ENCODE data around the gene EOGT.
A peak's percentile ranks its signal among the peaks of the same experiment; 100 is the strongest.

Gene EOGT

GRCh38 chr3:69013253-69014021 lies at the start of gene EOGT:
TSS of gene EOGT (minus strand) at chr3:69013684. CDS start at chr3:69009846, 3,838 bp downstream.
- DNase-seq: peak in 53 of 56 donors; percentile 23 to 82 (median 63)

DNA sequence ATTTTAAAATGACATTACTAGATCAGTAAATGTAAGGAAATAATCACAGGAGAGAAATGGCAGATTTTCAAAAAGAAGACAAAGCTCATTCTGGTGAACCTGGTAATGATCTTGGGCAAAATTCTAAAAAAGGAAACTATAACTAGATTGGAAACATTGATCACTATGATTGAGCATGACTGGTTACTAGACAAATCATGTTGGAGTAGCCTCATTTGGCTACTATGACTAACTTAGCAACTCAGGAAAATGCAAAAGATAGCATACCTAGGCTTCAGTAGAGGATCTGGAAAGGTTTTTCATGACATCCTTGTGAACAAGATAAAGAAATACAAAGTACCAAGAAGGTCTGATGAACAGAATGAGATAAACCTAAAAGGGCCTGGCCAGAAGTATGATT lies 46.2 kb upstream of the EOGT start:
- DNase-seq: no peak

- no peak for DNase-seq
These were observed 45.4 kb upstream of the EOGT start for GRCh38 chr3:69058947-69059224.

- DNase-seq: peak in 1 of 56 donors; percentile 1
These were observed 44.9 kb upstream of the EOGT start for GRCh38 chr3:69058180-69058946.

- no peak for DNase-seq
These were observed 39.0 kb upstream of the EOGT start for GRCh38 chr3:69052472-69052898.

- DNase-seq: no peak
These were observed 38.4 kb upstream of the EOGT start, which contains the start of gene TMF1 for GRCh38 chr3:69051756-69052471. TSS of gene TMF1 (minus strand) at chr3:69052333. CDS start at chr3:69052086, 247 bp downstream.

GRCh38 chr3:69048990-69049389 lies 35.5 kb upstream of the EOGT start:
- no peak for DNase-seq

GRCh38 chr3:69044608-69045007 lies 31.1 kb upstream of the EOGT start:
- DNase-seq: no peak

GRCh38 chr3:69033470-69033869 lies 20.0 kb upstream of the EOGT start:
- no peak for DNase-seq

DNA sequence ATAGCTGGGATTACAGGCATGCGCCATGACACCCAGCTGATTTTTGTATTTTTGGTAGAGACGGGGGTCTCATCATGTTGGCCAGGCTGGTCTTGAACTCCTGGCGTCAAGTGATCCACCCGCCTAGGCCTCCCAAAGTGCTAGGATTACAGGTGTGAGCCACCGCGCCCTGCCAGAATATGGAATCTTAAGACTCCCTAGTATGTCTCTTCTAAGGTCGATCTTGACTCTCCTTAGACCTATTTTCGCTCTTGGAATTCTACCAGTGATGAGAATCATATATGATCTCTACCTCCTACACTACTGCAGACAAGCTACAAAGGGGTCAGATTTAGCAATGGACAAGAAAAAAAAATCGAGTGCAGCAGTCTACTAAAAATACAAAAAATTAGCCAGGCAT lies 19.3 kb upstream of the EOGT start:
- DNase-seq: no peak

GRCh38 chr3:69032142-69032541 lies 18.7 kb upstream of the EOGT start:
- no peak for DNase-seq

DNA sequence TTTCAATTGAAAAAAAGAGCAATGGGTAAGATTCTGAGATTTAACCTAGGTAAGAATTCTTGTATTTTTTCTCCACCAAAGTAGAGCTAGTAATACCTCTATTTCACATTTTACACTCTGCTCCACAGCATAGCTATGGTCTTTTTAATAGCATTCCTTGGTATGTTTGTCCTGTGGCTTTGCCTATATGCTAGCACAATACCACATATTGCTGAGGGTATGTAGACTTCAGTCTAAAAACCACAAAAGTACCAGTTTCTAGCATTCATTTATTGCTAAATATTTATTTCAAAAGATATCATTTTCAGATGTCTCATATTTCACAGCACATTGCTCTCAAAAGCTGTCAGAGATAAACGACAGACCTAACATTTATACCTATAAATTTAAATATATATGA lies 18.2 kb upstream of the EOGT start:
- DNase-seq: no peak

DNA sequence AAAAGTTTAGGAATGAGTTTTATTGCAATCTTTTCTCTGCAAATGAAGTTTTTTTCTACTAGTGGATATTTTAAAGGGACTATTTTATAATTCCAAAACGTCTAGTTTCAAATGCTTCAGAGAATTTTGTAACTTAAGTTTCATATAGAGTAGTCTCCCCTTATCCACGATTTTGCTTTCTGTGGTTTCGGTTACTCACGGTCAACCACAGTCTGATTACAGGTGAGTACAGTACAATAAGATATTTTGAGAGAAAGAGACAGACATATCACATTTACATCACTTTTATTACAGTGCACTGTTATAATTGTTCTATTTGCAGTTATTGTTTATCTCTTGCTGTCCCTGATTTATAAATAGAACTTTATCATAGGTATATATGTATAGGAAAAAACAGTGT lies 7.4 kb upstream of the EOGT start:
- DNase-seq: no peak

DNA sequence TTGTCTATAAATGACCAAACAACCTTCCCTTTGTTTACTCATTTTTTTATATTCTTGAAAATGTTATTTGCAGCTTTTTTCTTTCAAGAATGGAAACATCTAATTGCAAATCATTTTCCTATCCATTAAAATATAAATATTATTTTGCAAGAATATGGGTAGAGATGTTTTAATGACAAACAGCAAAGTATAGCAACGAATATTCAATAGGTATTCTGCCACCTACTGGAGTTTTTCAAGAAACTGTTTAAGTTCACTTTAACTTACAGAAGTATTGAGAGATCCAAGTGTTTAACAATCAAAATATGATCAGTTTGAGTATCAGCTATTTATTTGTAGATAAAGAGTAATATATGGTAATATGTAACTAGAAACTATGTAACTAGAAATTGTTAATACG lies 6.9 kb upstream of the EOGT start:
- no peak for DNase-seq

- DNase-seq: no peak
These were observed 3.4 kb upstream of the EOGT start for GRCh38 chr3:69016901-69017300.

DNA sequence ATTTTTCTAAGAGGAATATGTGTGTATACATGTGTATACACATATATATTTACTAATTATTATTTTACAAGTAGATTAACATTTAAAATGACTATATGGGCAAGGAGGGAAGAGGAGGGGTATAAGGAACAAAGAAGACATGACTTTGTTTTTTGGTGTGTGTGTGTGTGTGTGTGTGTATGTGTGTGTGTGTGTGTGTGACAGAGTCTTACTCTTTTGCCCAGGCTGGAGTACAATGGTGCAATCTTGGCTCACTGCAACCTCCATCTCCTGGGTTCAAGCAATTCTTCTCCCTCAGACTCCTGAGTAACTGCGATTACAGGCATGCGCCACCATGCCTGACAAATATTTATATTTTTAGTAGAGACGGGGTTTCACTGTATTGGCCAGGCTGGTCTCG lies 2.6 kb upstream of the EOGT start:
- DNase-seq: no peak

DNA sequence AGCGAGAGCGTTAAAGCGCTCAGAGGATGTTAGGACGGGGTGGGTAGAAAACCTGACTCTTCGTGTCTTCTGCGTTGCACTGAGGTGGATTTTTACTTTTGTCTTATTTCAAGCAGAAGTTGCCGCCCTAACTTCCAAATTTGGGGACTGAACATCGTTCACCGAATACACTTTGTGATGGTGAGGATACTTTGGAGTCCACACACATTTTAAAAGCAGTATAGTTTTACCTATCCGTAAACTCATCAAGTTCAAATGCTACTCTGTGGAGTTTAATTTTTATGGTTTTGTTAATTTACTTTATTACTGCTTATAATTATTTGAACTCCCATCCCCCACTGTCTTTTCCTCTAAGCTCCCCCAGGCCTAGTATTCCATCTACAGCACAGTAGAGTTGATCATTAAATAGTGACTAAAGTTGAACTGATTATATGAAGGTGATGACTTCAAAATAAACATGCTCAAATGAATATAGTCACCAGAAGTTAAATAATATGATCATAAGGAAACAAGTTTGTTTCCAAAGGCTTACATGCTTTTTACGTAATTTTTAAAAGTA lies 617 bp upstream of the EOGT start:
- DNase-seq: no peak

DNA sequence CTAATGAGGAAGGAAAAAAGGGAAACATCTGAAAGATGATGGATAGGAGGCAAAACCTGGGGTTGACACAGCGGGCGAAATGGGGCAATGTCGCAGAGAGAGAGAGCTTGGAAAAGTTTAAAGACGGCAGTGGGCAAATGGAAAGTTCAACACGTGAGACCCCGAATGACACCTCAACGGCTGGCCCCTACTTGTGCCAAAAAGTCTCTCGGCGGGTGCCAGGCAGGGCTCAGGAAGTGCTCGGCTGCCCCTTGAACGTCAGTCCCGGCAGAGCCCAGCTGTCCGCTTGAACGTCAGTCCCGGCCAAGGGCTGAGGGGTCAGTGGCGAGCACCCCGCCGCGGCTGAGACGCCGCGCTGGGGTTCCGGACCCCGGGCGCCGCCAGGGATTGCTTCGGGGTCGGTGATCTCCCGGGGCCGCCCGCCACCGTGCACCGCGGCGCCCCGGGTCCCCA lies 658 bp downstream of the EOGT start:
- DNase-seq: peak in 27 of 56 donors; percentile 3 to 59 (median 30)

DNA sequence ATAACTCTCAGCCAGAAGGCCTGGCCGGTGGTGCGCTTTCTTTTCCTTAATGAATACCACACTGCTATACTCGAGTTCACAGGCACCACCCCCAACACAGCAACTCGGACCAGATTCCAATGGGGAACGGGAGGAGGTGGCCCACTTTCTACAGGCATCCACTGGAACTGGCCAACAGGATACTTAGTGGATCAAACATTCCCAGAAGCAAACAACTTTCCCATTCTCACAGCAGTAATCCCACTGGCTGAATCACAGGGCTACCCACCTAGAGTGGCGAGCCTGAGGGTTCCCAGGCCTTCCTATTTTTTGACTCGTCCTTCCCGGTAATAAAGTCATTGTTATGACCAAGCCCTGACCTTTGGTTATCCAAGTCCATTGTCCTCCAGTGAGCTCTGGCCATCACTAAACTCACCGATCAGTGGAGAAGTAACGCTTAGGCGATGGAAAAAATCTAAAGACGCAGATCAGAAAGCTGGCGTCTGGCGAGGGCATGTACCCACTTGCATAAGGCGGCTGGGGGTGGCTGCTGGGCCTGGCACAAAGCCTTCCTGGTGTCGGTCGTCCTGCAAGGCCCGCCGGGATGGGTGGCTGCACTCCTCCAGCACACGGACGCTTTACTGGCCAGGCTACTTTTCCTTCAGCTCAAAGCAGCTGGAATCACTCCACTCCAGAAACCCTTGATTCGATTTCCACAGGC lies 1.2 kb downstream of the EOGT start:
- peak in 4 of 56 donors; percentile 4 to 10 (median 6) for DNase-seq

- no peak for DNase-seq
These were observed 2.3 kb downstream of the EOGT start for GRCh38 chr3:69011096-69011730.

Data from amygdala (tissue), 56 donors.